Transverse colon (tissue), 4 donors: ENCODE results near the gene TMEM91. TPM values are rescaled to one million over a fixed set of nuclear protein-coding genes. Genes with fewer than 3 reads are reported as not detected.
"Not testable (repeated sequence)": the region's sequence is repeated elsewhere in the genome, so short reads cannot be mapped to it uniquely, and the experiment has no call there.

Experiments
- DNase-seq: peaks from one replicate; pipeline ENCODE4 v3.0.0-alpha.2; 2019
- H3K27ac ChIP-seq, 4 donors: fragments of 200-600 bp; sonication (generic); 2 replicates each; pipeline ENCODE4 v1.5.1; 2016 to 2018; ENCODE audit warnings: inconsistent platforms in 4 of 4
- H3K27me3 ChIP-seq: fragments of 200-600 bp; sonication (generic); 2 replicates; pipeline ENCODE4 v1.5.1; 2017; ENCODE audit warnings: inconsistent platforms
- H3K36me3 ChIP-seq, 4 donors: fragments of 200-600 bp; sonication (generic); 2 replicates each; pipeline ENCODE4 v1.5.1; 2017 to 2019; ENCODE audit warnings: inconsistent platforms in 4 of 4
- H3K4me1 ChIP-seq, 4 donors: fragments of 200-600 bp; sonication (generic); 2 replicates each; pipeline ENCODE4 v1.5.1; 2017 to 2020; ENCODE audit warnings: inconsistent platforms in 4 of 4
- H3K4me3 ChIP-seq, 4 donors: fragments of 200-600 bp; sonication (generic); 1 replicate in 1 of 4; 2 replicates in 3 of 4; pipeline versions ENCODE4 v1.5.1 to v1.6.1; 2017 to 2019; ENCODE audit warnings: inconsistent platforms in 4 of 4
- H3K9me3 ChIP-seq, 2 donors: fragments of 200-600 bp; sonication (generic); 2 replicates each; pipeline ENCODE4 v1.5.1; 2017 to 2019; ENCODE audit warnings: inconsistent platforms in 2 of 2
- CTCF ChIP-seq, 5 experiments: fragments of 200-600 bp in 3 of 5; fragments of 450-650 bp in 2 of 5; sonication (generic) in 3 of 5; IDR thresholded peaks; 1 replicate in 2 of 5; 2 replicates in 3 of 5; pipeline ENCODE4 v1.5.1; 2016 to 2017; ENCODE audit warnings: antibody characterized with exemption in 5 of 5, inconsistent platforms in 3 of 5, mild to moderate bottlenecking in 2 of 5, moderate library complexity in 1 of 5
- EP300 ChIP-seq: sonication (generic); formaldehyde crosslinking; IDR thresholded peaks from one replicate; pipeline ENCODE4 v1.6.1; 2017; ENCODE audit warnings: antibody characterized with exemption, low read depth
- POLR2A ChIP-seq: fragments of 450-650 bp; IDR thresholded peaks from one replicate; pipeline ENCODE4 v1.6.1; 2016; ENCODE audit warnings: antibody characterized with exemption, mild to moderate bottlenecking, moderate library complexity
- POLR2AphosphoS5 ChIP-seq, 3 donors: sonication (generic); formaldehyde crosslinking; IDR thresholded peaks; one replicate each; pipeline ENCODE4 v1.6.1; 2016; ENCODE audit warnings: antibody characterized with exemption in 3 of 3
- WGBS, 2 donors: methylation state at CpG; one replicate each; pipeline ENCODE4 v1.1.5; 2018; ENCODE audit warnings: low coverage in 1 of 2; 5-methylcytosine and 5-hydroxymethylcytosine counted together
- in situ Hi-C, 4 donors: fragments of 200-750 bp; cut with MboI; loops; one replicate each; pipeline versions ENCODE4 v1.15.0 to v1.15.1; 2017; ENCODE audit warnings: low sequenced_read_pairs in 3 of 4, low pct_ligation_motif_present in 1 of 4, low pct_unique_long_range_greater_than_20kb in 1 of 4
- intact Hi-C: fragments of 100-400 bp; cut with DNase I; formaldehyde crosslinking; loops from one replicate; pipeline ENCODE4 v1.15.1; 2023; ENCODE audit warnings: low total_unique reads
- total RNA-seq, 4 donors: library from RNA; depleted of rRNA; stranded (reverse); fragments of >200 nt; gene quantifications; one replicate each; pipeline ENCODE4 v1.1.0, GENCODE V29; 2016

TMEM91 gene
- total RNA-seq, 4 donors from 2014 or later = 4.8 to 11.4 (median 9.4) TPM; not detected in 1

- Histone ChIP-seq H3K36me3 (no peaks in the 10 kb centered on the region), H3K27me3 (no peaks in the 10 kb centered on the region), H3K27ac (no peak overlapping the region), H3K4me1 (no peaks in the 10 kb centered on the region), H3K9me3 (no peaks in the 10 kb centered on the region), H3K4me3 (no peak overlapping the region)
- in situ Hi-C loops (loop anchor here in 1 of 4 donors (25.0 kb wide), 1 partner anchor 220 kb away; no protein-coding TSS in a partner anchor), intact Hi-C loops (no loop called here)
- WGBS, 2 donors = 76% methylated on average over 20 of the region's 20 CpGs; no CpG with 5 or more reads in 1 of the 2 donors
- TF ChIP-seq EP300 = no peak
- TF ChIP-seq CTCF (IDR thresholded peaks at IDR 0.05) = peak in 4 of 5 experiments; percentile 18 to 32 (median 24)
- TF ChIP-seq POLR2A = no peak
- TF ChIP-seq POLR2AphosphoS5 (IDR thresholded peaks at IDR 0.05) = no peak
- peak; percentile 36 for DNase-seq
Observed at GRCh38 chr19:41341669-41342490, 34.5 kb upstream of the TMEM91 start.

- no peaks in the 10 kb centered on the region for H3K36me3 ChIP-seq
- no peak for DNase-seq
- in situ Hi-C loops = loop anchor here in 1 of 4 donors (25.0 kb wide), 1 partner anchor 218 kb away; no protein-coding TSS in a partner anchor
- no peak overlapping the region for H3K27ac ChIP-seq
- peaks cover 0 to 3% (median 0%) of the 10 kb centered on the region in 4 donors for H3K4me1 ChIP-seq
- TF ChIP-seq EP300 = no peak
- TF ChIP-seq POLR2AphosphoS5 (IDR thresholded peaks at IDR 0.05) = no peak
- no peak for TF ChIP-seq POLR2A
- TF ChIP-seq CTCF (IDR thresholded peaks at IDR 0.05) = no peak
- H3K27me3 ChIP-seq = no peaks in the 10 kb centered on the region
- no peaks in the 10 kb centered on the region for H3K9me3 ChIP-seq
- intact Hi-C loops = no loop called here
- H3K4me3 ChIP-seq = no peak overlapping the region
- WGBS, 2 donors = 100% methylated on average over 2 of the region's 2 CpGs
Observed at GRCh38 chr19:41344162-41344561, 32.2 kb upstream of the TMEM91 start.

GRCh38 chr19:41346916-41347315 lies 29.4 kb upstream of the TMEM91 start:
- intact Hi-C loops, H3K4me3 ChIP-seq, H3K9me3 ChIP-seq, DNase-seq, H3K36me3 ChIP-seq, H3K27ac ChIP-seq: not testable (repeated sequence)
- H3K27me3 ChIP-seq = peaks cover 24% of the 10 kb centered on the region
- in situ Hi-C loops = loop anchor here in 1 of 4 donors (25.0 kb wide), 1 partner anchor 215 kb away; no protein-coding TSS in a partner anchor
- H3K4me1 ChIP-seq = peaks cover 5 to 29% (median 13%) of the 10 kb centered on the region in 4 donors
- WGBS, 2 donors = 90 to 93% methylated on average over 9 of the region's 9 CpGs

GRCh38 chr19:41350735-41351338 lies 25.5 kb upstream of the TMEM91 start:
- H3K27me3 ChIP-seq = peaks cover 44% of the 10 kb centered on the region
- DNase-seq = no peak
- H3K9me3 ChIP-seq = no peaks in the 10 kb centered on the region
- intact Hi-C loops = no loop called here
- H3K36me3 ChIP-seq = no peaks in the 10 kb centered on the region
- in situ Hi-C loops = no loop called here
- H3K4me1 ChIP-seq = peaks cover 5 to 49% (median 34%) of the 10 kb centered on the region in 4 donors
- H3K27ac ChIP-seq = peak overlapping the region; percentile 87 to 90 (median 88)
- 0 to 2% methylated on average over 3 to 22 of the region's 22 CpGs for WGBS, 2 donors
- no peak for TF ChIP-seq POLR2AphosphoS5 (IDR thresholded peaks at IDR 0.05)
- no peak for TF ChIP-seq POLR2A
- TF ChIP-seq CTCF (IDR thresholded peaks at IDR 0.05) = no peak
- TF ChIP-seq EP300 = no peak
- peak overlapping the region; percentile 67 to 75 (median 71) for H3K4me3 ChIP-seq
